OCI-LY1 (cell line): Measurements from ENCODE around the gene MORC4.

Experiments
- H2AFZ ChIP-seq: fragments of 200-600 bp; sonication (generic), shearing (Covaris generic); 2 replicates; pipeline ENCODE4 v1.6.0; 2014; ENCODE audit warnings: antibody characterized with exemption, mild to moderate bottlenecking, low read length
- H3F3A ChIP-seq: fragments of 200-600 bp; sonication (generic), shearing (Covaris generic); 2 replicates; pipeline ENCODE4 v1.6.0; 2014; ENCODE audit warnings: mild to moderate bottlenecking, antibody characterized with exemption, low read length, moderate library complexity; ENCODE audit not compliant: insufficient read depth
- H3K27ac ChIP-seq: fragments of 200-600 bp; sonication (generic); 2 replicates; pipeline ENCODE4 v1.5.1; 2014; ENCODE audit warnings: low read length, mixed run types, mild to moderate bottlenecking, low read depth; ENCODE audit not compliant: poor library complexity, severe bottlenecking
- H3K27me3 ChIP-seq: fragments of 200-600 bp; sonication (generic); 2 replicates; pipeline ENCODE4 v1.6.0; 2014; ENCODE audit warnings: antibody characterized with exemption, mild to moderate bottlenecking, low read length, moderate library complexity; ENCODE audit not compliant: insufficient read depth
- H3K36me3 ChIP-seq: fragments of 200-600 bp; sonication (generic); 2 replicates; pipeline ENCODE4 v1.6.1; 2014; ENCODE audit warnings: mild to moderate bottlenecking, antibody characterized with exemption, low read length, moderate library complexity, mixed read lengths; ENCODE audit not compliant: insufficient read depth
- H3K4me1 ChIP-seq: fragments of 200-600 bp; sonication (generic); 2 replicates; pipeline ENCODE4 v1.5.1; 2014; ENCODE audit warnings: mild to moderate bottlenecking, low read length, moderate library complexity; ENCODE audit not compliant: insufficient read depth, severe bottlenecking
- H3K4me2 ChIP-seq: fragments of 200-600 bp; sonication (generic), shearing (Covaris generic); 2 replicates; pipeline ENCODE4 v1.6.1; 2014; ENCODE audit warnings: low read length
- H3K4me3 ChIP-seq: fragments of 200-600 bp; sonication (generic); 2 replicates; pipeline ENCODE4 v1.5.1; 2014; ENCODE audit warnings: low read length, low read depth, mild to moderate bottlenecking, mixed read lengths; ENCODE audit not compliant: poor library complexity, severe bottlenecking
- H3K79me2 ChIP-seq: fragments of 200-600 bp; shearing (Covaris generic); 2 replicates; pipeline ENCODE4 v1.6.1; 2016; ENCODE audit warnings: mixed run types, low read length, mixed read lengths; ENCODE audit not compliant: insufficient read depth
- H3K9ac ChIP-seq: fragments of 200-600 bp; sonication (generic), shearing (Covaris generic); 2 replicates; pipeline ENCODE4 v1.6.1; 2014; ENCODE audit warnings: mild to moderate bottlenecking, low read length, mixed read lengths
- H3K9me2 ChIP-seq: fragments of 200-600 bp; sonication (generic), shearing (Covaris generic); 2 replicates; pipeline ENCODE4 v1.6.1; 2014; ENCODE audit warnings: low read depth, mild to moderate bottlenecking, low read length, mixed read lengths
- H3K9me3 ChIP-seq: fragments of 200-600 bp; shearing (Covaris generic); 2 replicates; pipeline ENCODE4 v1.6.1; 2014; ENCODE audit warnings: low read length, mixed read lengths
- H4K20me1 ChIP-seq: fragments of 200-600 bp; sonication (generic), shearing (Covaris generic); 2 replicates; pipeline ENCODE4 v1.6.0; 2016; ENCODE audit warnings: mild to moderate bottlenecking, low read length; ENCODE audit not compliant: insufficient read depth
- EZH2 ChIP-seq: fragments of 200-600 bp; sonication (generic), shearing (Covaris generic); IDR thresholded peaks from 2 replicates; pipeline ENCODE4 v1.8.0; 2017; ENCODE audit warnings: borderline replicate concordance, mixed run types, mild to moderate bottlenecking, antibody characterized with exemption, low read length, moderate library complexity, mixed read lengths
- TF ChIP-seq, protein P1 (sequence below): fragments of 200-600 bp; sonication (generic), shearing (Covaris generic); IDR thresholded peaks from 2 replicates; pipeline ENCODE4 v1.5.1; 2017; ENCODE audit warnings: mild to moderate bottlenecking, antibody characterized with exemption, low read length, moderate library complexity, mixed read lengths

MORC4 gene

GRCh38 chrX:106912864-106913263 lies 87.1 kb downstream of the MORC4 start:
- Histone ChIP-seq H3K4me2 (no peak overlapping the region), H4K20me1 (no peaks in the 10 kb centered on the region), H3K27ac (no peak overlapping the region), H3K4me1 (no peaks in the 10 kb centered on the region), H3K36me3 (no peaks in the 10 kb centered on the region), H3F3A (no peaks in the 10 kb centered on the region), H3K79me2 (no peaks in the 10 kb centered on the region), H3K9me3 (no peaks in the 10 kb centered on the region), H2AFZ (no peak overlapping the region), H3K9ac (no peak overlapping the region), H3K4me3 (no peak overlapping the region), H3K9me2 (no peaks in the 10 kb centered on the region), H3K27me3 (no peaks in the 10 kb centered on the region)
- no peak for TF ChIP-seq EZH2
- TF ChIP-seq, protein P1, sequence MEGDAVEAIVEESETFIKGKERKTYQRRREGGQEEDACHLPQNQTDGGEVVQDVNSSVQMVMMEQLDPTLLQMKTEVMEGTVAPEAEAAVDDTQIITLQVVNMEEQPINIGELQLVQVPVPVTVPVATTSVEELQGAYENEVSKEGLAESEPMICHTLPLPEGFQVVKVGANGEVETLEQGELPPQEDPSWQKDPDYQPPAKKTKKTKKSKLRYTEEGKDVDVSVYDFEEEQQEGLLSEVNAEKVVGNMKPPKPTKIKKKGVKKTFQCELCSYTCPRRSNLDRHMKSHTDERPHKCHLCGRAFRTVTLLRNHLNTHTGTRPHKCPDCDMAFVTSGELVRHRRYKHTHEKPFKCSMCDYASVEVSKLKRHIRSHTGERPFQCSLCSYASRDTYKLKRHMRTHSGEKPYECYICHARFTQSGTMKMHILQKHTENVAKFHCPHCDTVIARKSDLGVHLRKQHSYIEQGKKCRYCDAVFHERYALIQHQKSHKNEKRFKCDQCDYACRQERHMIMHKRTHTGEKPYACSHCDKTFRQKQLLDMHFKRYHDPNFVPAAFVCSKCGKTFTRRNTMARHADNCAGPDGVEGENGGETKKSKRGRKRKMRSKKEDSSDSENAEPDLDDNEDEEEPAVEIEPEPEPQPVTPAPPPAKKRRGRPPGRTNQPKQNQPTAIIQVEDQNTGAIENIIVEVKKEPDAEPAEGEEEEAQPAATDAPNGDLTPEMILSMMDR: no peak

DNA sequence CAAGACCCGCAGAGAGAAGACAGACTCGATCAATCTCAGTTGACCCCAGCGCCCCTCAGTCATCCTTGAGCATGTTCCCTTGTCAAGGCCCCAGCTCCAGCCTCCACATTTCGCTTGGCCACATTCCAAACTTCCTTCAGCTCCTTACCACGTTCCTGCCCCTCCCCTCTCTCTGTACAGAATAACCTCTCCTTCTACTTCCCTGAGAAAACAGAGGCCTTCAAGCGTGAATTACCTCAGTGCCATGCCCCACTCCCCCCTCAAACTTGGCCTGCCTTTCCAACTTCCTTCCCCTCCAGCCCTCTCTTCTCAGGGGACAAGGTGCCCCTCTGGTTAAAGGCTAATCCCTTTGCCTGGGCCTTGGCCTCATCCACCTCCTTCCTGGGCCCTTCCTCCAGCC lies 93.7 kb downstream of the MORC4 start:
- no peak overlapping the region for H3K9ac ChIP-seq
- H3K27ac ChIP-seq: no peak overlapping the region
- no peaks in the 10 kb centered on the region for H3K36me3 ChIP-seq
- no peaks in the 10 kb centered on the region for H3K9me2 ChIP-seq
- H4K20me1 ChIP-seq: no peaks in the 10 kb centered on the region
- H2AFZ ChIP-seq: no peak overlapping the region
- TF ChIP-seq, protein P1: no peak
- TF ChIP-seq EZH2: no peak
- no peaks in the 10 kb centered on the region for H3K27me3 ChIP-seq
- no peaks in the 10 kb centered on the region for H3F3A ChIP-seq
- H3K9me3 ChIP-seq: no peaks in the 10 kb centered on the region
- no peaks in the 10 kb centered on the region for H3K79me2 ChIP-seq
- no peak overlapping the region for H3K4me3 ChIP-seq
- H3K4me1 ChIP-seq: no peaks in the 10 kb centered on the region
- H3K4me2 ChIP-seq: no peak overlapping the region

DNA sequence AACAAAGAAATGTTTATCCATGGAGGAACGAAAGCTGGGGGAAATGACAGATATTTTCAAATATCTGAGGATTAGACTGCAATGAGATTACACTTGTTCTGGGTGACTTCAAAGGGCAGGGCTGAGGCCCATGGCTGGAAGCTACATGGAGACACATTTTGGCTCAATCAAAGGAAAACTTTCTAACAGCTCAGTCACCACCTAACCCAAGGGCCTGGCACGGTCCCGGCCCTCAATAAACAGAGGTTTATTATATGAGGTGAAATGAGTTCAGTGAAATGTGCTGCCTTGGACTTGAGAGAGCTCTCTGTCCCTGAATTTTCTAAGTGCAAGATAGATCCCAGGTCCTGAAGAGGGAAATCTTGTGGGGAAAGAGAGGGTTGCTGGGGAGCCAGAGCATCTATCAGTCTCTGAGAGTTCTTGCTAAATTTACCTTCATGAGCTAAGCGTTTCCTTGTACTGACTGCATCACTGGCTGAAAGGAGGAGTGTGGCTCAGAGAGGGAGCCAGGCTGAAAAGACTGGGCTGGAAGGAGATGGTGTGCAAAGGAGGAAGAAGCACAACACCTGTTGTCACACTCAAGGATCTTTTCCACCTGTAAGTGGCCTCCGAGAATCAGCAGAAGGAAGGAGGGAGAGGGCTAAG lies 94.8 kb downstream of the MORC4 start:
- no peak overlapping the region for H3K9ac ChIP-seq
- H3K4me1 ChIP-seq: no peaks in the 10 kb centered on the region
- H3K27me3 ChIP-seq: no peaks in the 10 kb centered on the region
- no peak overlapping the region for H3K27ac ChIP-seq
- H3K36me3 ChIP-seq: no peaks in the 10 kb centered on the region
- no peak overlapping the region for H3K4me2 ChIP-seq
- H3F3A ChIP-seq: no peaks in the 10 kb centered on the region
- no peaks in the 10 kb centered on the region for H3K9me2 ChIP-seq
- H3K9me3 ChIP-seq: no peaks in the 10 kb centered on the region
- no peak overlapping the region for H3K4me3 ChIP-seq
- no peaks in the 10 kb centered on the region for H3K79me2 ChIP-seq
- H2AFZ ChIP-seq: no peak overlapping the region
- no peaks in the 10 kb centered on the region for H4K20me1 ChIP-seq
- no peak for TF ChIP-seq EZH2
- TF ChIP-seq, protein P1: no peak
